Stimulated activated CD8-positive, alpha-beta memory T cell treated with anti-CD3 and anti-CD28 coated beads, Interleukin-15, amount 100 ng/mL, for 24 hours (primary cell): ENCODE results near the gene KRT13.

Source experiments
- DNase-seq: peaks from one replicate; pipeline ENCODE4 v3.0.0-alpha.2; 2020; ENCODE audit warnings: low read depth

Gene KRT13

GRCh38 chr17:41466988-41467387 lies 38.4 kb downstream of the KRT13 start, which contains the start of gene KRT32:
KRT32 (minus strand) TSS chr17:41467386; CDS start chr17:41467325, 61 bp downstream.
- no peak for DNase-seq

- no peak for DNase-seq
Observed at GRCh38 chr17:41464682-41465081, 40.7 kb downstream of the KRT13 start.

- DNase-seq = no peak
Observed at GRCh38 chr17:41464173-41464572, 41.2 kb downstream of the KRT13 start.

GRCh38 chr17:41463746-41464145 lies 41.7 kb downstream of the KRT13 start:
- no peak for DNase-seq

- no peak for DNase-seq
Observed at GRCh38 chr17:41462705-41463104, 42.7 kb downstream of the KRT13 start.

- no peak for DNase-seq
Observed at GRCh38 chr17:41457676-41458075, 47.7 kb downstream of the KRT13 start.

- no peak for DNase-seq
Observed at GRCh38 chr17:41456204-41456603, 49.2 kb downstream of the KRT13 start.

GRCh38 chr17:41455236-41455635 lies 50.2 kb downstream of the KRT13 start:
- DNase-seq = no peak

GRCh38 chr17:41453066-41453465 lies 52.3 kb downstream of the KRT13 start:
- no peak for DNase-seq

- DNase-seq = no peak
Observed at GRCh38 chr17:41452281-41452680, 53.1 kb downstream of the KRT13 start.

GRCh38 chr17:41451154-41451728 lies 54.2 kb downstream of the KRT13 start:
- DNase-seq = no peak
